Thoracic aorta (tissue), 2 donors: ENCODE measurements around the gene AUTS2. TPM values are rescaled to one million over a fixed set of nuclear protein-coding genes. Genes with fewer than 3 reads are reported as not detected.

Experiments used
- ATAC-seq: fragments of 150-250 bp; one replicate; pipeline ENCODE4 v1.8.0; 2017; ENCODE audit warnings: low read depth; ENCODE audit not compliant: insufficient number of reproducible peaks, low FRiP score
- DNase-seq: peaks from one replicate; pipeline ENCODE4 v3.0.0-alpha.2; 2020; ENCODE audit warnings: low spot score
- H3K27ac ChIP-seq, 2 donors: fragments of 200-600 bp; sonication (generic); 1 replicate in 1 of 2; 2 replicates in 1 of 2; pipeline ENCODE4 v1.5.1; 2016; ENCODE audit warnings: mild to moderate bottlenecking in 2 of 2, moderate library complexity in 2 of 2
- H3K27me3 ChIP-seq: fragments of 200-600 bp; sonication (generic); replicated peaks from 2 replicates; pipeline ENCODE4 v1.6.0; 2016; ENCODE audit warnings: mild to moderate bottlenecking; ENCODE audit not compliant: insufficient read depth
- H3K36me3 ChIP-seq: fragments of 200-600 bp; sonication (generic); one replicate; pipeline ENCODE4 v1.5.1; 2016
- H3K4me1 ChIP-seq, 2 donors: fragments of 200-600 bp; sonication (generic); 1 replicate in 1 of 2; 2 replicates in 1 of 2; pipeline versions ENCODE4 v1.5.1 to v1.6.0; 2016; ENCODE audit warnings: low read depth in 2 of 2, mild to moderate bottlenecking in 1 of 2; ENCODE audit not compliant: control insufficient read depth in 1 of 2
- H3K4me3 ChIP-seq: fragments of 200-600 bp; sonication (generic); 2 replicates; pipeline ENCODE4 v1.5.1; 2016; ENCODE audit warnings: mild to moderate bottlenecking
- H3K9me3 ChIP-seq: fragments of 200-600 bp; sonication (generic); 2 replicates; pipeline ENCODE4 v1.5.1; 2016
- CTCF ChIP-seq: fragments of 200-600 bp; sonication (generic); IDR thresholded peaks from one replicate; pipeline ENCODE4 v1.5.1; 2019; ENCODE audit warnings: antibody characterized with exemption
- total RNA-seq, 2 donors: library from RNA; depleted of rRNA; stranded (reverse); fragments of >200 nt; gene quantifications; one replicate each; pipeline versions ENCODE4 v1.1.0 to v1.2.3, GENCODE V29; 2016

AUTS2 gene
- total RNA-seq, 2 donors from 2014 or later = 49.4 to 101 TPM

GRCh38 chr7:70171369-70171920 is 573.2 kb downstream of the AUTS2 start:
- no peak for DNase-seq
- H3K27ac ChIP-seq = no peak overlapping the region
- H3K4me1 ChIP-seq = no peaks in the 10 kb centered on the region

GRCh38 chr7:70177166-70177565 is 578.9 kb downstream of the AUTS2 start:
- H3K27ac ChIP-seq = no peak overlapping the region
- DNase-seq = no peak
- H3K9me3 ChIP-seq = no peaks in the 10 kb centered on the region
- TF ChIP-seq CTCF = no peak
- H3K4me3 ChIP-seq = no peak overlapping the region
- no peaks in the 10 kb centered on the region for H3K36me3 ChIP-seq
- H3K27me3 ChIP-seq = no peaks in the 10 kb centered on the region
- no peak for ATAC-seq
- peaks cover 0 to 16% of the 10 kb centered on the region in 2 donors for H3K4me1 ChIP-seq

More at GRCh38 chr7:70171369-70171920, 573.2 kb downstream of the AUTS2 start:
- Histone ChIP-seq H3K27me3 (no peaks in the 10 kb centered on the region), H3K36me3 (no peaks in the 10 kb centered on the region), H3K4me3 (no peak overlapping the region), H3K9me3 (no peaks in the 10 kb centered on the region)
- no peak for ATAC-seq
- TF ChIP-seq CTCF = no peak

GRCh38 chr7:70178211-70178610 is 579.9 kb downstream of the AUTS2 start:
- Histone ChIP-seq H3K4me1 (peaks cover 0 to 16% of the 10 kb centered on the region in 2 donors), H3K9me3 (no peaks in the 10 kb centered on the region), H3K27ac (no peak overlapping the region), H3K4me3 (no peak overlapping the region), H3K27me3 (no peaks in the 10 kb centered on the region), H3K36me3 (no peaks in the 10 kb centered on the region)
- ATAC-seq (no peak), DNase-seq (no peak)
- TF ChIP-seq CTCF = no peak

GRCh38 chr7:70178787-70179186 is 580.5 kb downstream of the AUTS2 start:
- Histone ChIP-seq H3K27ac (no peak overlapping the region), H3K36me3 (no peaks in the 10 kb centered on the region), H3K4me1 (peaks cover 0 to 16% of the 10 kb centered on the region in 2 donors), H3K27me3 (no peaks in the 10 kb centered on the region), H3K9me3 (no peaks in the 10 kb centered on the region), H3K4me3 (no peak overlapping the region)
- no peak for DNase-seq
- no peak for TF ChIP-seq CTCF
- no peak for ATAC-seq

- H3K4me1 ChIP-seq = peaks cover 0 to 16% of the 10 kb centered on the region in 2 donors
- TF ChIP-seq CTCF = no peak
- no peaks in the 10 kb centered on the region for H3K27me3 ChIP-seq
- H3K36me3 ChIP-seq = no peaks in the 10 kb centered on the region
- no peaks in the 10 kb centered on the region for H3K9me3 ChIP-seq
- no peak for ATAC-seq
- DNase-seq = no peak
- no peak overlapping the region for H3K4me3 ChIP-seq
- H3K27ac ChIP-seq = no peak overlapping the region
Observed at GRCh38 chr7:70182521-70182920, 584.2 kb downstream of the AUTS2 start.
